Activated CD4-positive, alpha-beta T cell treated with anti-CD3 and anti-CD28 coated beads, Interleukin-2, amount 10 ng/mL, durations not matched to agents 7 days and 5 days (primary cell): ENCODE measurements around the gene TTLL9. TPM values are rescaled to one million over a fixed set of nuclear protein-coding genes. Genes with fewer than 3 reads are reported as not detected.
A peak's percentile ranks its signal among the peaks of the same experiment; 100 is the strongest.

Source experiments
- CTCF ChIA-PET: fragments of 350-600 bp; sonication (Branson Sonifier 250); formaldehyde crosslinking; loops from one replicate; lab custom pipeline; 2021; ENCODE audit warnings: antibody characterized with exemption; lab: Charles Lee
- POLR2A ChIA-PET: fragments of 350-600 bp; sonication (Branson Sonifier 250); formaldehyde crosslinking; loops from one replicate; lab custom pipeline; 2021; ENCODE audit warnings: antibody characterized with exemption; lab: Charles Lee
- DNase-seq: peaks from one replicate; pipeline ENCODE4 v3.0.0-alpha.2; 2020
- H3K27ac Mint-ChIP-seq: one replicate; pipeline ENCODE4 v1.8.0; 2021; ENCODE audit warnings: mild to moderate bottlenecking, moderate library complexity, mixed read lengths
- H3K27me3 Mint-ChIP-seq: one replicate; pipeline ENCODE4 v1.8.0; 2021; ENCODE audit warnings: mixed read lengths
- H3K36me3 Mint-ChIP-seq: one replicate; pipeline ENCODE4 v1.8.0; 2021; ENCODE audit warnings: low read depth, mixed read lengths
- H3K4me1 Mint-ChIP-seq: one replicate; pipeline ENCODE4 v1.8.0; 2021; ENCODE audit warnings: mixed read lengths
- H3K4me3 Mint-ChIP-seq: one replicate; pipeline ENCODE4 v1.8.0; 2021; ENCODE audit warnings: mild to moderate bottlenecking, moderate library complexity, mixed read lengths
- H3K9me3 Mint-ChIP-seq: one replicate; pipeline ENCODE4 v1.8.0; 2021; ENCODE audit warnings: mixed read lengths
- total RNA-seq, 2 experiments: library from RNA; stranded (reverse); gene quantifications; one replicate each; pipeline ENCODE4 v1.2.3, GENCODE V29; 2021

TTLL9 gene
- total RNA-seq, 2 experiments from 2014 or later = not detected

- Mint-ChIP-seq H3K4me3 (no peak overlapping the region), H3K4me1 (no peaks in the 10 kb centered on the region), H3K27ac (no peak overlapping the region), H3K27me3 (peaks cover 7% of the 10 kb centered on the region), H3K36me3 (no peaks in the 10 kb centered on the region), H3K9me3 (no peaks in the 10 kb centered on the region)
- no peak for DNase-seq
- CTCF ChIA-PET = interaction anchor here (0.9 kb wide), 1 partner anchor 17 kb away, joined by 3 read pairs; the partner anchor contains the start of gene PDRG1
- POLR2A ChIA-PET = no interaction called here
Observed at GRCh38 chr20:31934968-31935764, 64.7 kb downstream of the TTLL9 start.

DNA sequence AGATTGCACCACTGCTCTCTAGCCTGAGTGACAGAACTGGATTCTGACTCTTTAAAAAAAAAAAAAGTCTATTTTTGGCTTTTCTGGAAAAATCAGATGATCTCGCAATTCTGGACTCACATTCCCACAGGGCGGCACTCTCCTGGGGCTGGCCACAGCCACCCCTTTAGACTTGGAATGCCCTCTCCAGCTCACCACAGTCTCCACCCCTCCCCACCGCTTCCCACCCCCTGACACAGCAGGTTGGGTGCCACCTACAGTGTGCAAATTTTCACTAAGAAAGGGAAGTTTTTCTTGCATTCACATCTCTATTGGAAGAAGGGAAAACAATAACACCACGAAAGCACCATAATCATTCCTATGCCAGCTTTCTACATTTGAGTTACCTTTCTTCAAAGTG is 66.0 kb downstream of the TTLL9 start:
- ChIA-PET POLR2A (no interaction called here), CTCF (interaction anchor here (1.0 kb wide), 2 partner anchors 11 to 12 kb away, joined by 4 to 6 read pairs; no protein-coding TSS in a partner anchor)
- no peak overlapping the region for H3K27ac Mint-ChIP-seq
- DNase-seq = no peak
- H3K27me3 Mint-ChIP-seq = no peaks in the 10 kb centered on the region
- H3K4me1 Mint-ChIP-seq = no peaks in the 10 kb centered on the region
- H3K36me3 Mint-ChIP-seq = no peaks in the 10 kb centered on the region
- no peaks in the 10 kb centered on the region for H3K9me3 Mint-ChIP-seq
- no peak overlapping the region for H3K4me3 Mint-ChIP-seq

DNA sequence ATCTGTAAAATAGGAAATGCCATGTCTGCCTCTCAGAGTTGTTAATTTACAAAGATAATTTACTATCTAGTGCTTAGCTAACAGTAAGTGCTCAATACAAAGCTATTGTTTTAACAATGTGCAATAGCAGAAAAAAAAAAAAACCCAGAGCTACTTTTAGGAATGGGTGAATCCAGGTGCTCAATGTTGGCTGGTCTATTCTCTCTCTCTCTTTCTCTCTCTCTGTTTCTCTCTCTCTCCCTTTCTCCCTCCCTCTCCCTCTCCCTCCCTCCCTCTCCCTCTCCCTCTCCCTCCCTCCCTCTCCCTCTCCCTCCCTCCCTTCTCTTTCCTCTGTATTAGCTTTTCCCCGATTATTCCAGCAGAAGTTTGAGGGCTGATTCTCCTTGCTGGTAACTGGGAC is 67.4 kb downstream of the TTLL9 start:
- Mint-ChIP-seq H3K9me3 (no peaks in the 10 kb centered on the region), H3K27me3 (no peaks in the 10 kb centered on the region), H3K4me3 (no peak overlapping the region), H3K27ac (no peak overlapping the region), H3K36me3 (no peaks in the 10 kb centered on the region), H3K4me1 (no peaks in the 10 kb centered on the region)
- POLR2A ChIA-PET = no interaction called here
- CTCF ChIA-PET = interaction anchor here (0.8 to 0.9 kb wide), 2 partner anchors 14 to 121 kb away, joined by 3 to 6 read pairs; partner anchors contain the start of gene PDRG1
- DNase-seq = no peak

GRCh38 chr20:31939661-31940060 is 69.2 kb downstream of the TTLL9 start:
- DNase-seq = no peak
- no peak overlapping the region for H3K4me3 Mint-ChIP-seq
- no peaks in the 10 kb centered on the region for H3K4me1 Mint-ChIP-seq
- no peak overlapping the region for H3K27ac Mint-ChIP-seq
- H3K36me3 Mint-ChIP-seq = peaks cover 2% of the 10 kb centered on the region
- ChIA-PET POLR2A (no interaction called here), CTCF (no interaction called here)
- H3K27me3 Mint-ChIP-seq = no peaks in the 10 kb centered on the region
- no peaks in the 10 kb centered on the region for H3K9me3 Mint-ChIP-seq

DNA sequence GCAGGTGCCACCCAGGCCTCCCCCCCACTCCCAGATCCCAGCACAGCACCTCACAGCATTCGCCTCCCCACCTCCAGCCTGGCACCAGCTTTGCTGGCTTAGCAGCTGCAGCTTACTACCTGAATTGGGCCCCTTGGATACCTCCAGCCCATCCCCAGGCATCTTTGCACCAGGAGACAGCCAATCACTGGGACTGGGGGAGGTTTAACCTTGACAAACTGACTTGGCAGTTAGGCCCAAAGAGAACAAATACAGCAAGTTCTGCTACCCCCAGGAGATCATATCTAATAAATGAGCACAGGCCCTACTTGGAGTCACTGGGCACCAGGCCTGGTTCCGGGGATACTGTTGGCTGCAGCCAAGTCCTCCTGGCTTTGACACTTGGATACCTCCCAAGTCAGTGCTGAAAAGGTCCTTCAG is 72.6 kb downstream of the TTLL9 start:
- H3K4me3 Mint-ChIP-seq = no peak overlapping the region
- ChIA-PET CTCF (interaction anchor here (1.2 to 3.6 kb wide), 2 partner anchors 9 to 10 kb away, joined by 4 to 17 read pairs; partner anchors contain the start of gene PDRG1), POLR2A (no interaction called here)
- DNase-seq = no peak
- no peaks in the 10 kb centered on the region for H3K9me3 Mint-ChIP-seq
- H3K4me1 Mint-ChIP-seq = no peaks in the 10 kb centered on the region
- no peak overlapping the region for H3K27ac Mint-ChIP-seq
- no peaks in the 10 kb centered on the region for H3K27me3 Mint-ChIP-seq
- peaks cover 23% of the 10 kb centered on the region for H3K36me3 Mint-ChIP-seq

- DNase-seq = no peak
- Mint-ChIP-seq H3K27ac (no peak overlapping the region), H3K9me3 (no peaks in the 10 kb centered on the region), H3K4me3 (no peak overlapping the region), H3K27me3 (no peaks in the 10 kb centered on the region), H3K4me1 (peaks cover 12% of the 10 kb centered on the region), H3K36me3 (peaks cover 41% of the 10 kb centered on the region)
- CTCF ChIA-PET = interaction anchor here (1.1 kb wide), 1 partner anchor 25 kb away, joined by 3 read pairs; no protein-coding TSS in a partner anchor
- POLR2A ChIA-PET = no interaction called here
Observed at GRCh38 chr20:31945319-31945718, 74.9 kb downstream of the TTLL9 start.

DNA sequence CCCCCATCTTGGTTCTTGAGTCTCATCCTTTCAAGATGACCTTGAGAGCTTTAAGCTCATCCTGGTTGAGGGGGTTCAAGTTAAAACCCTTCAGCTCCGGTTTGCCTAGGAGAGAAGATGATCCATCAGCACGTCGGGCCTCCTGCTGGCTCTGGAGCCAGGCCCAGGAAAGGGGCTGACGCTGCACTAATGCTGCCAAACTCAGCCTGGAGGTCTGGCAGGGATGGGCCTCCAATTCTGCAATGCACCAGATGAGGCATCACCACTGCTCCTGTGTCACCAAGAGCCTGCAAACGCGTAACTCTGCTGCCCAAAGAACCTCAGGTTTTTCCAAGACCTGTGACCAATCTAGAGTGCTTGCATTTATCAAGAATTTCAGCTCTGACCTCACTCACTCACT is 75.4 kb downstream of the TTLL9 start:
- CTCF ChIA-PET = interaction anchor here (1.1 kb wide), 1 partner anchor 25 kb away, joined by 3 read pairs; no protein-coding TSS in a partner anchor
- POLR2A ChIA-PET = no interaction called here
- no peak overlapping the region for H3K4me3 Mint-ChIP-seq
- no peak overlapping the region for H3K27ac Mint-ChIP-seq
- no peak for DNase-seq
- H3K9me3 Mint-ChIP-seq = no peaks in the 10 kb centered on the region
- no peaks in the 10 kb centered on the region for H3K27me3 Mint-ChIP-seq
- H3K4me1 Mint-ChIP-seq = peaks cover 17% of the 10 kb centered on the region
- H3K36me3 Mint-ChIP-seq = peaks cover 41% of the 10 kb centered on the region

GRCh38 chr20:31948008-31948407 is 77.6 kb downstream of the TTLL9 start:
- Mint-ChIP-seq H3K4me1 (peaks cover 30% of the 10 kb centered on the region), H3K4me3 (no peak overlapping the region), H3K36me3 (peaks cover 49% of the 10 kb centered on the region), H3K9me3 (no peaks in the 10 kb centered on the region), H3K27ac (no peak overlapping the region), H3K27me3 (no peaks in the 10 kb centered on the region)
- peak; percentile 24 for DNase-seq
- POLR2A ChIA-PET = no interaction called here
- CTCF ChIA-PET = interaction anchor here (0.7 to 0.8 kb wide), 2 partner anchors 12 to 385 kb away, joined by 3 to 6 read pairs; no protein-coding TSS in a partner anchor

DNA sequence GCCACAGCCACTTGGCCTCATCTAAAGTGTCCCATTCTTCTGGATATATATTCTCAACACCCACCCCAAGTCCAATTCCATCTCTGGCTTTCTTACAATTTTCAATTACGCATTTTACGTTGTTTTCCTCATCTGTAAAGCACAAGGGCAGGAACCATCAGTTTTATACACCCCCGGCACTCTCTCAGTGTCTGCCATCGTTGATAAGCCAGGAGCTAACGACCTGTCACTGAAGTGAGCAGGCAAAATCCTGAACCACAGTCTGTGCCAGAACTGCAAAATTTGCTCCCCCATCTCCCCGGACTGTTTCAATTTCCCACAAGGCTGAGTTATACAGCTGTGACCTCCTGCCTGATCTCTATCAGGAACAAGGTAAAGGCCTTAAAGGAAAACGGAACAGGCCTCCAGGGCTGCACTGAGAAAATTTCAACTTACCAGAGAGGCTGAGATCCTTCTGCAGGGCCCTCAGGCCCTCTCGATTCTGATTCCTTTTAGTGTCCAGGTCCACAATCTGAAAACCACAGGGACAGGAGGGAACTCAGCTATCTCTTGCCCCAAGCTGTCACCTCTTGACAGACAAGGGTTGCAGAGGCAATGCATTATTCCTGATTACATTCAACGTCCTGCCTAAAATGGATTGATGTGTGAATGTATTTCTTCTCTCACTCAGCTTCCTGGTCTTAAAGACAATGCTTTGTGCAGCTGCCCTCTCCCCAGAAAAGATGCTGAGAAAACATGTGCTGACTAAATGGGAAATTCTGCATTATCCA is 79.6 kb downstream of the TTLL9 start:
- Mint-ChIP-seq H3K27me3 (no peaks in the 10 kb centered on the region), H3K27ac (no peak overlapping the region), H3K4me1 (peaks cover 30% of the 10 kb centered on the region), H3K36me3 (peaks cover 47% of the 10 kb centered on the region), H3K9me3 (no peaks in the 10 kb centered on the region), H3K4me3 (peak overlapping the region; percentile 90)
- CTCF ChIA-PET = interaction anchor here (0.6 to 2.9 kb wide), 4 partner anchors 7 to 187 kb away, joined by 3 to 17 read pairs (median 3); partner anchors contain the start of genes DUSP15 and TTLL9
- no peak for DNase-seq
- POLR2A ChIA-PET = no interaction called here

DNA sequence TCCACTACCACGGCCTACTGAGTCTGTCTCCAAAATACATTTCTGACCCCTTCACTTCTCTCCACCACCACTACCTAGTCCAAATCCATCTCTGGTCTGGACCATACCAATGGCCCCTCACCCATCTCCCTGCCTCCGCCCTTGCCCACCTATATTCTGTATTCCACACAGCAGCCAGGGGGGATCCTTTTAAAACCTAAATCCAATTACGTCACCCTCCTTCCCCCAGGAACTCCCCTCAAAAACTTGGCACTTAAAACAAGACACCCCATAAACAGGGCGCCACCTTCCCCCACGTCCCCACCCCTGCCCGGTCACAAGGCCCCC is 80.7 kb downstream of the TTLL9 start:
- no peak for DNase-seq
- Mint-ChIP-seq H3K4me3 (peak overlapping the region; percentile 90), H3K4me1 (peaks cover 30% of the 10 kb centered on the region), H3K36me3 (peaks cover 42% of the 10 kb centered on the region), H3K27ac (peak overlapping the region; percentile 94), H3K9me3 (no peaks in the 10 kb centered on the region), H3K27me3 (peaks cover 4% of the 10 kb centered on the region)
- ChIA-PET CTCF (interaction anchor here (0.6 to 3.3 kb wide), 11 partner anchors 9 to 104 kb away, joined by 3 to 17 read pairs (median 4); partner anchors contain the start of genes DUSP15, TTLL9 and XKR7), POLR2A (interaction anchor here (0.6 to 1.2 kb wide), 2 partner anchors 71 to 78 kb away, joined by 3 to 4 read pairs; no protein-coding TSS in a partner anchor)

GRCh38 chr20:31951530-31952453 is 81.4 kb downstream of the TTLL9 start, which contains the start of gene PDRG1:
TSS of gene PDRG1 (minus strand) at chr20:31952046. CDS start at chr20:31951961, 85 bp downstream.
- H3K4me1 Mint-ChIP-seq = peaks cover 30% of the 10 kb centered on the region
- peaks cover 36% of the 10 kb centered on the region for H3K36me3 Mint-ChIP-seq
- peak within 1 kb of the TSS; percentile 90 for H3K4me3 Mint-ChIP-seq
- H3K27me3 Mint-ChIP-seq = peaks cover 8% of the 10 kb centered on the region
- ChIA-PET POLR2A (interaction anchor here (0.6 to 1.2 kb wide), 2 partner anchors 72 to 79 kb away, joined by 3 to 4 read pairs; no protein-coding TSS in a partner anchor), CTCF (interaction anchor here (0.6 to 3.3 kb wide), 25 partner anchors 9 to 311 kb away, joined by 3 to 17 read pairs (median 4); partner anchors contain the start of gene XKR7)
- H3K9me3 Mint-ChIP-seq = no peaks in the 10 kb centered on the region
- H3K27ac Mint-ChIP-seq = peak within 1 kb of the TSS; percentile 94
- DNase-seq = peak; percentile 96
